SIG-M5 (cell line): Measurements from ENCODE around the gene CSAG2.
"Not testable (repeated sequence)": the region's sequence is repeated elsewhere in the genome, so short reads cannot be mapped to it uniquely, and the experiment has no call there.

ENCODE experiments used
- DNase-seq: peaks from one replicate; lab custom pipeline; 2025; lab: John Stamatoyannopoulos, UW

The CSAG2 gene

GRCh38 chrX:152709173-152709572, at the start of gene CSAG2:
CSAG2 (minus strand) TSS chrX:152709273; CDS start chrX:152709112, 161 bp downstream.
- DNase-seq: not testable (repeated sequence)

GRCh38 chrX:152754871-152755270, 45.8 kb upstream of the CSAG2 start:
- DNase-seq: not testable (repeated sequence)

GRCh38 chrX:152753686-152754650, 44.9 kb upstream of the CSAG2 start, which contains the start of gene MAGEA2:
MAGEA2 (minus strand) TSS chrX:152753842; CDS start chrX:152751363, 2,479 bp downstream.
- DNase-seq: not testable (repeated sequence)

GRCh38 chrX:152738560-152738959, 29.5 kb upstream of the CSAG2 start:
- DNase-seq: no peak

- not testable (repeated sequence) for DNase-seq
Measured at GRCh38 chrX:152736528-152736927, 27.5 kb upstream of the CSAG2 start.

GRCh38 chrX:152735860-152736511, 26.9 kb upstream of the CSAG2 start:
- DNase-seq: no peak

- no peak for DNase-seq
Measured at GRCh38 chrX:152735101-152735500, 26.0 kb upstream of the CSAG2 start.

GRCh38 chrX:152734143-152734858, 25.2 kb upstream of the CSAG2 start:
- DNase-seq: not testable (repeated sequence)

- DNase-seq: no peak
Measured at GRCh38 chrX:152733261-152733975, 24.3 kb upstream of the CSAG2 start, which contains the start of the genes CSAG1 and MAGEA12. CSAG1 (minus strand) TSS chrX:152733721; CDS start chrX:152732460, 1,261 bp downstream. MAGEA12 (plus strand) TSS chrX:152733757; CDS start chrX:152736162, 2,405 bp downstream.

- DNase-seq: no peak
Measured at GRCh38 chrX:152725409-152725808, 16.3 kb upstream of the CSAG2 start.

GRCh38 chrX:152713815-152714787, 5.0 kb upstream of the CSAG2 start, which contains the start of gene MAGEA2B:
MAGEA2B (plus strand) TSS chrX:152714628; CDS start chrX:152717107, 2,479 bp downstream.
- DNase-seq: not testable (repeated sequence)

- DNase-seq: not testable (repeated sequence)
Measured at GRCh38 chrX:152713195-152713594, 4.1 kb upstream of the CSAG2 start.

GRCh38 chrX:152706500-152706899, 2.6 kb downstream of the CSAG2 start:
- not testable (repeated sequence) for DNase-seq

GRCh38 chrX:152700390-152700789, 8.7 kb downstream of the CSAG2 start:
- not testable (repeated sequence) for DNase-seq

GRCh38 chrX:152697952-152698931, 10.8 kb downstream of the CSAG2 start, which contains the start of gene MAGEA3:
MAGEA3 (plus strand) TSS chrX:152698794; CDS start chrX:152700833, 2,039 bp downstream.
- not testable (repeated sequence) for DNase-seq

GRCh38 chrX:152681012-152681411, 28.1 kb downstream of the CSAG2 start:
- DNase-seq: not testable (repeated sequence)

GRCh38 chrX:152674652-152675051, 34.4 kb downstream of the CSAG2 start:
- DNase-seq: not testable (repeated sequence)

- DNase-seq: no peak
Measured at GRCh38 chrX:152674135-152674534, 34.9 kb downstream of the CSAG2 start.
